ENCODE data around the gene TMEM150B. TPM values are rescaled to one million over a fixed set of nuclear protein-coding genes. Genes with fewer than 3 reads are reported as not detected.

Gene TMEM150B, protein sequence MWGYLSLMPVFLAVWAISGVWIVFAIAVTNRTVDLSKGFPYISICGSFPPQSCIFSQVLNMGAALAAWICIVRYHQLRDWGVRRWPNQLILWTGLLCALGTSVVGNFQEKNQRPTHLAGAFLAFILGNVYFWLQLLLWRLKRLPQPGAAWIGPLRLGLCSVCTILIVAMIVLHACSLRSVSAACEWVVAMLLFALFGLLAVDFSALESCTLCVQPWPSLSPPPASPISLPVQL
- total RNA-seq, result under 1 TPM; 0.73 to 0.95 TPM
- polyA plus RNA-seq (2013, experiment 1 of 2), result not detected
- polyA plus RNA-seq (2013, experiment 2 of 2), result not detected
- long read RNA-seq, experiment 1, result 0 reads
- long read RNA-seq, experiment 2, partial matches to known transcripts, result 0 of 1 reads
- long read RNA-seq, experiment 2, other reads (novel, unspliced or antisense), result 1 of 1 reads
- long read RNA-seq, experiment 3, partial matches to known transcripts, result 0 of 1 reads
- long read RNA-seq, experiment 3, other reads (novel, unspliced or antisense), result 1 of 1 reads
- long read RNA-seq, experiment 4, result 0 reads

DNA sequence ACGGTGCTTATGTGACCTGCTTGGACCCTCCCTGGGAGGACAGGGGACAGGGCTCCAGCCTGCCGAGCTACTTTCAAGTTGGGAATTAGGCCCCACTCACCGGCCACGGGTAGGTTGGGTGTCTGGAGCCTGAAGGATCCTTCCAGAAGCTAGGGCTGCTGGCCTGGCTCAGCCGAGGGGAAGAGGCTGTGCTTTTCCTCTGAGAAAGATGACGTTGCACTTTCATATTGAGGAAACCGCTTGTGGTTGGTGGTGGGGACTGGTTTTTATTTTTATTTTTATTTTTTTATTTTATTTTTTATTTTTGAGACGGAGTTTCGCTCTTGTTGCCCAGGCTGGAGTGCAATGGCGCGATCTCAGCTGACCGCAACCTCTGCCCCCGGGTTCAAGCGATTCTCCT is at the start of gene TMEM150B:
Gene TMEM150B, minus strand, starts transcription at position 170 of the 400 bp plus-strand sequence. CDS start 4,305 bp downstream, outside the sequence.
- no peak within 1 kb of the TSS for H3K9ac ChIP-seq (ENCODE audit: extremely low read depth, low read length, poor library complexity, severe bottlenecking)
- Mint-ChIP-seq H3K36me3 (ENCODE audit: low read depth) (no peaks in the 10 kb centered on the region), H3K27me3 (ENCODE audit: insufficient read depth) (peaks cover 4% of the 10 kb centered on the region), H3K27ac (no peak within 1 kb of the TSS), H3K4me1 (peaks cover 20% of the 10 kb centered on the region), H3K9me3 (no peaks in the 10 kb centered on the region), H3K4me3 (no peak within 1 kb of the TSS)
- no peak within 1 kb of the TSS for H3K27ac ChIP-seq (ENCODE audit: low read depth, low read length)
- no peak for TF ChIP-seq CTCF (conservative IDR thresholded peaks at IDR 0.05)
- H3K27me3 ChIP-seq (ENCODE audit: control insufficient read depth, insufficient read depth, low read length, poor library complexity, severe bottlenecking), result no peaks in the 10 kb centered on the region
- WGBS, 2 experiments (ENCODE audit: insufficient coverage in 1 of 2, insufficient read length in 1 of 2), result 93 to 95% methylated on average over 7 to 12 of the region's 14 CpGs
- H3K36me3 ChIP-seq (ENCODE audit: control insufficient read depth, insufficient read depth, low read length), result no peaks in the 10 kb centered on the region
- DNase-seq, result no peak
- no peak within 1 kb of the TSS for H3K4me3 ChIP-seq (ENCODE audit: low read length)
- H3K4me1 ChIP-seq (ENCODE audit: control insufficient read depth, insufficient read depth, low read length), result peaks cover 8% of the 10 kb centered on the region
- no peaks in the 10 kb centered on the region for H3K9me3 ChIP-seq (ENCODE audit: control insufficient read depth, low read length)

GRCh38 chr19:55373993-55374757 is 49.0 kb upstream of the TMEM150B start:
- 14 to 23% methylated on average over 6 to 31 of the region's 31 CpGs for WGBS, 2 experiments (ENCODE audit: insufficient coverage in 1 of 2, insufficient read length in 1 of 2)
- no peaks in the 10 kb centered on the region for H3K36me3 ChIP-seq (ENCODE audit: control insufficient read depth, insufficient read depth, low read length)
- no peaks in the 10 kb centered on the region for H3K36me3 Mint-ChIP-seq (ENCODE audit: low read depth)
- no peak for TF ChIP-seq CTCF (conservative IDR thresholded peaks at IDR 0.05)
- peak; percentile 83 for DNase-seq
- H3K27me3 Mint-ChIP-seq (ENCODE audit: insufficient read depth), result peaks cover 61% of the 10 kb centered on the region
- peaks cover 16% of the 10 kb centered on the region for H3K4me1 Mint-ChIP-seq
- no peak overlapping the region for H3K9ac ChIP-seq (ENCODE audit: extremely low read depth, low read length, poor library complexity, severe bottlenecking)
- no peaks in the 10 kb centered on the region for H3K9me3 ChIP-seq (ENCODE audit: control insufficient read depth, low read length)
- H3K4me1 ChIP-seq (ENCODE audit: control insufficient read depth, insufficient read depth, low read length), result peaks cover 5% of the 10 kb centered on the region
- peak overlapping the region; percentile 27 for H3K4me3 Mint-ChIP-seq
- peaks cover 37% of the 10 kb centered on the region for H3K27me3 ChIP-seq (ENCODE audit: control insufficient read depth, insufficient read depth, low read length, poor library complexity, severe bottlenecking)
- H3K4me3 ChIP-seq (ENCODE audit: low read length), result no peak overlapping the region
- H3K9me3 Mint-ChIP-seq, result no peaks in the 10 kb centered on the region
- H3K27ac ChIP-seq (ENCODE audit: low read depth, low read length), result no peak overlapping the region
- H3K27ac Mint-ChIP-seq, result peak overlapping the region; percentile 27

- TF ChIP-seq CTCF (conservative IDR thresholded peaks at IDR 0.05), result no peak
- peaks cover 61% of the 10 kb centered on the region for H3K27me3 Mint-ChIP-seq (ENCODE audit: insufficient read depth)
- Histone ChIP-seq H3K27ac (ENCODE audit: low read depth, low read length) (no peak overlapping the region), H3K9me3 (ENCODE audit: control insufficient read depth, low read length) (no peaks in the 10 kb centered on the region), H3K36me3 (ENCODE audit: control insufficient read depth, insufficient read depth, low read length) (no peaks in the 10 kb centered on the region), H3K4me3 (ENCODE audit: low read length) (no peak overlapping the region), H3K4me1 (ENCODE audit: control insufficient read depth, insufficient read depth, low read length) (peaks cover 5% of the 10 kb centered on the region), H3K9ac (ENCODE audit: extremely low read depth, low read length, poor library complexity, severe bottlenecking) (no peak overlapping the region), H3K27me3 (ENCODE audit: control insufficient read depth, insufficient read depth, low read length, poor library complexity, severe bottlenecking) (peaks cover 44% of the 10 kb centered on the region)
- peak overlapping the region; percentile 27 for H3K27ac Mint-ChIP-seq
- peaks cover 16% of the 10 kb centered on the region for H3K4me1 Mint-ChIP-seq
- H3K9me3 Mint-ChIP-seq, result no peaks in the 10 kb centered on the region
- 60 to 61% methylated on average over 6 to 9 of the region's 9 CpGs for WGBS, 2 experiments (ENCODE audit: insufficient coverage in 1 of 2, insufficient read length in 1 of 2)
- H3K4me3 Mint-ChIP-seq, result peak overlapping the region; percentile 27
- DNase-seq, result peak; percentile 80
- no peaks in the 10 kb centered on the region for H3K36me3 Mint-ChIP-seq (ENCODE audit: low read depth)
Observed at GRCh38 chr19:55373306-55373992, 48.3 kb upstream of the TMEM150B start.
